BE2C (cell line): Measurements from ENCODE around the gene KCNT2.
A peak's percentile ranks its signal among the peaks of the same experiment; 100 is the strongest.

ENCODE experiments used
- DNase-seq: peaks from one replicate; pipeline ENCODE4 v3.0.0-alpha.2; 2020
- H3K27me3 ChIP-seq: fragments of 250-450 bp; sonication (Bioruptor Pico); 2 replicates; pipeline ENCODE4 v1.5.1; 2020; ENCODE audit warnings: mild to moderate bottlenecking
- H3K36me3 ChIP-seq: fragments of 250-450 bp; sonication (Bioruptor Pico); 2 replicates; pipeline ENCODE4 v1.5.1; 2020; ENCODE audit warnings: mild to moderate bottlenecking
- H3K4me1 ChIP-seq: fragments of 250-450 bp; sonication (Bioruptor Pico); 2 replicates; pipeline ENCODE4 v1.5.1; 2020
- H3K4me3 ChIP-seq: 2 replicates; pipeline ENCODE4 v1.5.1; 2011; ENCODE audit warnings: low read depth, low read length
- H3K9me3 ChIP-seq: fragments of 250-450 bp; sonication (Bioruptor Pico); 2 replicates; pipeline ENCODE4 v1.5.1; 2020
- CTCF ChIP-seq: IDR thresholded peaks from 2 replicates; pipeline ENCODE4 v1.5.1; 2012; ENCODE audit warnings: mild to moderate bottlenecking, low read depth, low read length

KCNT2 gene

GRCh38 chr1:196438329-196438728 lies 169.9 kb downstream of the KCNT2 start:
- no peak overlapping the region for H3K4me3 ChIP-seq
- no peaks in the 10 kb centered on the region for H3K36me3 ChIP-seq
- no peaks in the 10 kb centered on the region for H3K27me3 ChIP-seq
- TF ChIP-seq CTCF = no peak
- H3K4me1 ChIP-seq = no peaks in the 10 kb centered on the region
- no peaks in the 10 kb centered on the region for H3K9me3 ChIP-seq
- no peak for DNase-seq

- Histone ChIP-seq H3K36me3 (no peaks in the 10 kb centered on the region), H3K4me1 (no peaks in the 10 kb centered on the region), H3K4me3 (no peak overlapping the region), H3K27me3 (no peaks in the 10 kb centered on the region), H3K9me3 (no peaks in the 10 kb centered on the region)
- DNase-seq = no peak
- TF ChIP-seq CTCF = no peak
Observed at GRCh38 chr1:196437671-196438070, 170.6 kb downstream of the KCNT2 start.

GRCh38 chr1:196433000-196433399 lies 175.2 kb downstream of the KCNT2 start:
- no peak overlapping the region for H3K4me3 ChIP-seq
- DNase-seq = no peak
- no peak for TF ChIP-seq CTCF
- H3K9me3 ChIP-seq = no peaks in the 10 kb centered on the region
- H3K4me1 ChIP-seq = no peaks in the 10 kb centered on the region
- no peaks in the 10 kb centered on the region for H3K27me3 ChIP-seq
- H3K36me3 ChIP-seq = no peaks in the 10 kb centered on the region

- no peaks in the 10 kb centered on the region for H3K9me3 ChIP-seq
- no peaks in the 10 kb centered on the region for H3K27me3 ChIP-seq
- no peak for DNase-seq
- H3K4me1 ChIP-seq = no peaks in the 10 kb centered on the region
- no peak for TF ChIP-seq CTCF
- no peaks in the 10 kb centered on the region; the same call in 1 of the 2 replicates for H3K36me3 ChIP-seq
- no peak overlapping the region for H3K4me3 ChIP-seq
Observed at GRCh38 chr1:196427976-196428734, 180.1 kb downstream of the KCNT2 start.

GRCh38 chr1:196425513-196425912 lies 182.7 kb downstream of the KCNT2 start:
- no peak for DNase-seq
- no peaks in the 10 kb centered on the region for H3K9me3 ChIP-seq
- TF ChIP-seq CTCF = 0 out of 2 replicates have a peak, but pooled peaks have one; percentile 16
- no peak overlapping the region for H3K4me3 ChIP-seq
- no peaks in the 10 kb centered on the region for H3K27me3 ChIP-seq
- no peaks in the 10 kb centered on the region; the same call in 1 of the 2 replicates for H3K4me1 ChIP-seq
- no peaks in the 10 kb centered on the region; the same call in 1 of the 2 replicates for H3K36me3 ChIP-seq

- H3K27me3 ChIP-seq = no peaks in the 10 kb centered on the region
- no peaks in the 10 kb centered on the region; the same call in 1 of the 2 replicates for H3K36me3 ChIP-seq
- no peak overlapping the region for H3K4me3 ChIP-seq
- H3K4me1 ChIP-seq = no peaks in the 10 kb centered on the region; the same call in 1 of the 2 replicates
- no peaks in the 10 kb centered on the region for H3K9me3 ChIP-seq
- TF ChIP-seq CTCF = no peak
- no peak for DNase-seq
Observed at GRCh38 chr1:196423612-196424011, 184.6 kb downstream of the KCNT2 start.
